NCI-H2081 (cell line): Measurements from ENCODE around the gene SLC34A2.

Experiments
- DNase-seq, 2 experiments: peaks; one replicate each; lab custom pipeline; 2025; lab: John Stamatoyannopoulos, UW

SLC34A2 gene

GRCh38 chr4:25727711-25728493, 72.3 kb downstream of the SLC34A2 start:
- no peak for DNase-seq
